ENCODE results near the gene BID.

The BID gene

DNA sequence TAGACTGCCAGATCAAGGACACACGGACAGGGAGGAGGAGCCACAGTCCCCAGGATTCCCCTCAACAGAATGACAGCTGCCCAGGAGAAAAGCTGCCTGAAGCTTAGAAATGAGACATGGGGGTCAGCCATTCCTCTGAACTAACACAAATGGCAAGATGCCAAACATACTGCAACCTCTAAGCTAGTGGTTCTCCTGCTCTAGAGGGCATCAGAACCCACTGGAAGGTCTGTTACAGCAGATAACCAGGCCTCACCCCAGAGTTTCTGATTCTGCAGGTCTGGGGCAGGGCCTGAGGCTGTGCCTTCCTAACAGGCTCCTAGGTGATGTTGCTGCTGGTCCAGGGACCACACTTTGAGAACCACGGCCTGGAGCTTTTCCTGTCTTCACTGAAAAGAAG, 28.6 kb upstream of the BID start:
- Histone ChIP-seq H3K36me3 (peaks cover 5% of the 10 kb centered on the region; the same call in 1 of the 2 replicates), H3K9me3 (ENCODE audit: severe bottlenecking) (no peaks in the 10 kb centered on the region), H3K4me3 (ENCODE audit: low read depth, low read length) (no peak overlapping the region), H3K27ac (no peak overlapping the region), H3K27me3 (ENCODE audit: insufficient read depth, low read depth, severe bottlenecking) (no peaks in the 10 kb centered on the region)
- TF ChIP-seq, protein P1, sequence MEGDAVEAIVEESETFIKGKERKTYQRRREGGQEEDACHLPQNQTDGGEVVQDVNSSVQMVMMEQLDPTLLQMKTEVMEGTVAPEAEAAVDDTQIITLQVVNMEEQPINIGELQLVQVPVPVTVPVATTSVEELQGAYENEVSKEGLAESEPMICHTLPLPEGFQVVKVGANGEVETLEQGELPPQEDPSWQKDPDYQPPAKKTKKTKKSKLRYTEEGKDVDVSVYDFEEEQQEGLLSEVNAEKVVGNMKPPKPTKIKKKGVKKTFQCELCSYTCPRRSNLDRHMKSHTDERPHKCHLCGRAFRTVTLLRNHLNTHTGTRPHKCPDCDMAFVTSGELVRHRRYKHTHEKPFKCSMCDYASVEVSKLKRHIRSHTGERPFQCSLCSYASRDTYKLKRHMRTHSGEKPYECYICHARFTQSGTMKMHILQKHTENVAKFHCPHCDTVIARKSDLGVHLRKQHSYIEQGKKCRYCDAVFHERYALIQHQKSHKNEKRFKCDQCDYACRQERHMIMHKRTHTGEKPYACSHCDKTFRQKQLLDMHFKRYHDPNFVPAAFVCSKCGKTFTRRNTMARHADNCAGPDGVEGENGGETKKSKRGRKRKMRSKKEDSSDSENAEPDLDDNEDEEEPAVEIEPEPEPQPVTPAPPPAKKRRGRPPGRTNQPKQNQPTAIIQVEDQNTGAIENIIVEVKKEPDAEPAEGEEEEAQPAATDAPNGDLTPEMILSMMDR (IDR thresholded peaks at IDR 0.05; ENCODE audit: low read depth, low read length), result no peak
- no peak for DNase-seq

DNA sequence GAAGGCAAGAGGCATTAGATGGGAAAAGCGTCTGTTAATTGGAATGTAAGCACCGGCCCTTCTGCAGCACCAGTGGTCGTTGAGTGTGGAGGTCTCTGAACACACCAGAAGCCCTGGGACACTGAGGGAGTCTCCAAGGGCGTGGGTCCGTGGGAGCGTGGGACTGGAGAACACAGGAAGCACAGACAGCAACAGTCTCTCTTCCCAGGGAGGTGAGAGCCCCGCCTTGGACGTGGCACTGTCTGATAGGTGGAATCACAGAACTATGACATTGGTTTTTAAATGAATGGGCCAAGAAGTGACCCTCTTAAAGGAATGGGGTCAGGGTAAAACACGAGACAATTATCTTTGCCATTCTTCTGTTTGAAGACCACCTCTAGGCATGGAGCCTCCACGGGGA, 28.1 kb upstream of the BID start:
- DNase-seq, result no peak
- Histone ChIP-seq H3K4me3 (ENCODE audit: low read depth, low read length) (no peak overlapping the region), H3K27ac (no peak overlapping the region), H3K27me3 (ENCODE audit: insufficient read depth, low read depth, severe bottlenecking) (no peaks in the 10 kb centered on the region), H3K36me3 (peaks cover 5% of the 10 kb centered on the region; the same call in 1 of the 2 replicates), H3K9me3 (ENCODE audit: severe bottlenecking) (no peaks in the 10 kb centered on the region)
- TF ChIP-seq, protein P1 (IDR thresholded peaks at IDR 0.05; ENCODE audit: low read depth, low read length), result no peak

DNA sequence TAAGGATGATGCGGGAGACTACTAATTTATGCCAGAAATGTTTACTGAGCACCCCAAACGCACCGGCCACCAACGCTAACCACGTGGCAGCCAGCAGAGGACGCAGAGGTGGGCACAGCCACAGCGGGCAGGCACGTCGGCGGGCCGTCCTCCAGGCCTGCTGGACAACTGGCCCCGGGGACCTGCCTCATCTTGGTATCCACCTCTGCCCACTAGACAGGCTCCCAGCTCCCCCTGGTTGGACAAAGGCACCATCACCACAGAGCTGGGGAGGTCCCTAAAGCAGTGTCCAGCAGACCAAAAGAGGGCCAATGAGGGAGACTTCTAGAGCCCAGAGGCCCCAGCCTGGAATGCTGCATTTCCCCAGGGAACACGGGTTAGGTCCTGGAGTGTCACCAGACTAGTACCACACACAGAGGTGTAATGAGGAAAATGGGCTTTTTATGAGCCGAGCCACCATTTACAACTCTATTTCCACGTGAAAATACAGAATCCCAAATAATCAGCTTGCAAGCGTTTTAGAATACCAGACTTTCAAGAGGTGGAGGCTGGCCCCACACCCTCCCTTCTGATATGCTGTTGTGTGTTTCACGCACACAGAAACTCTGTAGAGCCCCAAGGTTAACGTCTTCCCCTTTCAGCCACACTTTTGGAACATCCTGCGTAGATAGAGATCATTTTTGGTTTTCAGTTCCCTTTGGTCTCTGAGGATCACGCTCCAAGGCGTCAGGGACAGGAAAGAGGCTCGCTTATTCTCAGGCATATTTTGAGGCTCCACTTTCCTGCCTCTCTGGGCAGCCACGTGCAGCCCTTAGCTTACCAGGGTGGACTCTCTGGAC, 23.7 kb upstream of the BID start:
- no peaks in the 10 kb centered on the region for H3K9me3 ChIP-seq (ENCODE audit: severe bottlenecking)
- no peak for DNase-seq
- TF ChIP-seq, protein P1 (IDR thresholded peaks at IDR 0.05; ENCODE audit: low read depth, low read length), result no peak
- H3K36me3 ChIP-seq, result no peaks in the 10 kb centered on the region
- H3K4me3 ChIP-seq (ENCODE audit: low read depth, low read length), result no peak overlapping the region
- no peaks in the 10 kb centered on the region for H3K27me3 ChIP-seq (ENCODE audit: insufficient read depth, low read depth, severe bottlenecking)
- H3K27ac ChIP-seq, result no peak overlapping the region

DNA sequence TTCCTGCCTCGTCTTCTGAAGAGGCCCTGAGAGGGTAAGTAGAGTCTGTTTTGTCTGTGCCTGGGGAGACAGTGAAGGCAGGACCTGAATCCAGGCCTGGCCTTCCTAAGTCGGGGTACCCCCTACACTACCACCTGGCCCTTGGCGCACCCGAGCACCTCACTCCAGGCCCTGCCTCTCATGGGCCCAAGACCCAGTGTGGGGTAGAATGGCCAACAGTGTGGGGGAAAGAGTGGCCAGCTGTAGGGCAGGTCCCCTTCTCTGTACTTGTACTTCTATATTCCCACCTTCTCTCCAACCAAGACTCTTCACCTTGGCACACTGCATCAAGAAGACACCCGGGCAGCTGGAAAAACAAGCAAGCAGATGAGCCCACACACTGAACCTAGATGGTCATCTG, 22.4 kb upstream of the BID start:
- H3K4me3 ChIP-seq (ENCODE audit: low read depth, low read length), result no peak overlapping the region
- DNase-seq, result no peak
- no peaks in the 10 kb centered on the region for H3K36me3 ChIP-seq
- H3K9me3 ChIP-seq (ENCODE audit: severe bottlenecking), result no peaks in the 10 kb centered on the region
- TF ChIP-seq, protein P1 (IDR thresholded peaks at IDR 0.05; ENCODE audit: low read depth, low read length), result no peak
- no peaks in the 10 kb centered on the region for H3K27me3 ChIP-seq (ENCODE audit: insufficient read depth, low read depth, severe bottlenecking)
- H3K27ac ChIP-seq, result no peak overlapping the region

DNA sequence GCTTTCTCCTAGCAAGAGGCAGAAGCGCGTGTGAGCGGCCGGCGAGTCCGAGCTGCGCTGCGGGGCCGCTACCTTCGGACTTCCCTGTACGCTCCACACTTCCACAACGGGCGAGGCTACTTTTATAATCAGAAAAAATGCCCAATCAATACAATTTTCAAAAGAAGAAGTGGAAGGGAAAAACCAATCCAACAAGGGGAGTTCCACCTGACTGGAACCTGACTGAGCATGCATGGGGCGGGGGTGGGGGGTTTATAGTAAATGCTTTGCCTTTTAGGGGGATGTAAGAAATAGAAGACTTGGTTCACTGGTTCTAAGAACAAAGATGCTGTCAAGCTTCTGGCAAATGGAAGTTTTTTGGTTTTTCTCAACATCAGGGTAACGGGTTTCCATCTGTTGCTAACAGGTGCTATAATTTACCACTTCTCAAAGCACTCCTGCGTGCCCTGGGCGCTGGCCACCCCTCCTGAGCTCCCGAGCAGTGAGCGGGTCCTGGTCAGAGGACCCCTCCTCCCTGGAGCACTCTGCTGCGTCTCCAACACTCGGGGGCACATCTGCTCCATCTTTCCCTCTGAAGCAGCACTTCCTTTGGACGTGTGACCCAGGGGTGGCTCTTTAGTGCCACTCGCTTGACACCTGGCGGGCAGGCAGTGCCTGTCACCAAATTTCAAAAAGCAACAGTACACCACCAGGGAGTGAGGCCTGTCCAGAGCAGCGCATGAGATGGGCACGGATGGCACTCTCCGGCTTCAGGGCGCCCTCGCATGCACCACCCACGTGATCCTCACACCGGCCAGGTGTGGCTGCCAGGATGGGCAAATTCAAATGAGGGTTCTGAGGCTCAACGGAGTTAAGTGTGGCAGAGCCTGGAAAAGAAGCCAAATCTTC, 21.6 kb upstream of the BID start:
- Histone ChIP-seq H3K27ac (no peak overlapping the region), H3K4me3 (ENCODE audit: low read depth, low read length) (no peak overlapping the region), H3K36me3 (no peaks in the 10 kb centered on the region), H3K9me3 (ENCODE audit: severe bottlenecking) (no peaks in the 10 kb centered on the region), H3K27me3 (ENCODE audit: insufficient read depth, low read depth, severe bottlenecking) (no peaks in the 10 kb centered on the region)
- TF ChIP-seq, protein P1 (IDR thresholded peaks at IDR 0.05; ENCODE audit: low read depth, low read length), result no peak
- DNase-seq, result no peak
